KMS-11 (cell line): Measurements from ENCODE around the gene SLC22A3.

Experiments
- H2AFZ ChIP-seq: fragments of 200-600 bp; sonication (generic); 2 replicates; pipeline ENCODE4 v1.6.1; 2016; ENCODE audit warnings: antibody characterized with exemption, mixed run types, low read depth
- H3K27ac ChIP-seq: fragments of 200-600 bp; sonication (generic); 2 replicates; pipeline ENCODE4 v1.6.1; 2016; ENCODE audit warnings: mild to moderate bottlenecking, mixed run types
- H3K27me3 ChIP-seq: fragments of 200-600 bp; sonication (generic); 2 replicates; pipeline ENCODE4 v1.6.1; 2017; ENCODE audit warnings: mild to moderate bottlenecking, low read depth, mixed run types, moderate library complexity; ENCODE audit not compliant: insufficient read depth
- H3K36me3 ChIP-seq: fragments of 200-600 bp; sonication (generic); 2 replicates; pipeline ENCODE4 v1.6.1; 2017; ENCODE audit warnings: mild to moderate bottlenecking, mixed run types; ENCODE audit not compliant: insufficient read depth
- H3K4me1 ChIP-seq: fragments of 200-600 bp; sonication (generic); 2 replicates; pipeline ENCODE4 v1.6.1; 2016; ENCODE audit warnings: mild to moderate bottlenecking, low read depth, mixed run types; ENCODE audit not compliant: poor library complexity, severe bottlenecking
- H3K4me2 ChIP-seq: fragments of 200-600 bp; sonication (generic); 2 replicates; pipeline ENCODE4 v1.7.0; 2016; ENCODE audit warnings: mild to moderate bottlenecking, mixed run types
- H3K4me3 ChIP-seq: fragments of 200-600 bp; sonication (generic); IDR thresholded peaks from 2 replicates; pipeline ENCODE4 v1.6.1; 2017; ENCODE audit warnings: low read depth, low read length, mixed read lengths; ENCODE audit not compliant: insufficient read depth
- H3K79me2 ChIP-seq: fragments of 200-600 bp; sonication (generic); 2 replicates; pipeline ENCODE4 v1.6.1; 2016; ENCODE audit warnings: low read depth, mixed run types; ENCODE audit not compliant: insufficient read depth
- H3K9ac ChIP-seq: fragments of 200-600 bp; sonication (generic); 2 replicates; pipeline ENCODE4 v1.6.1; 2016; ENCODE audit warnings: mild to moderate bottlenecking, mixed run types
- H4K20me1 ChIP-seq: fragments of 200-600 bp; sonication (generic); 2 replicates; pipeline ENCODE4 v1.6.1; 2016; ENCODE audit warnings: mild to moderate bottlenecking, mixed run types; ENCODE audit not compliant: insufficient read depth
- CTCF ChIP-seq: fragments of 200-600 bp; sonication (generic); conservative IDR thresholded peaks from 2 replicates; pipeline ENCODE4 v1.6.1; 2017; ENCODE audit warnings: low read depth, mild to moderate bottlenecking, antibody characterized with exemption, low read length, moderate library complexity, mixed read lengths

The SLC22A3 gene

GRCh38 chr6:160349020-160349441 lies 853 bp downstream of the SLC22A3 start:
- H3K4me2 ChIP-seq, result no peak overlapping the region
- H3K27ac ChIP-seq, result no peak overlapping the region
- no peaks in the 10 kb centered on the region for H4K20me1 ChIP-seq
- no peak overlapping the region for H3K9ac ChIP-seq
- H3K79me2 ChIP-seq, result no peaks in the 10 kb centered on the region
- H3K27me3 ChIP-seq, result no peaks in the 10 kb centered on the region
- H3K4me1 ChIP-seq, result no peaks in the 10 kb centered on the region
- H2AFZ ChIP-seq, result no peak overlapping the region
- H3K36me3 ChIP-seq, result no peaks in the 10 kb centered on the region
- TF ChIP-seq CTCF, result no peak
- H3K4me3 ChIP-seq, result no peak overlapping the region

GRCh38 chr6:160349814-160350350 lies 1.7 kb downstream of the SLC22A3 start:
- H3K4me2 ChIP-seq, result no peak overlapping the region
- H3K9ac ChIP-seq, result no peak overlapping the region
- H3K79me2 ChIP-seq, result no peaks in the 10 kb centered on the region
- H4K20me1 ChIP-seq, result no peaks in the 10 kb centered on the region
- H3K27me3 ChIP-seq, result no peaks in the 10 kb centered on the region
- TF ChIP-seq CTCF, result no peak
- no peak overlapping the region for H2AFZ ChIP-seq
- H3K4me1 ChIP-seq, result no peaks in the 10 kb centered on the region
- no peaks in the 10 kb centered on the region for H3K36me3 ChIP-seq
- H3K27ac ChIP-seq, result no peak overlapping the region
- H3K4me3 ChIP-seq, result no peak overlapping the region

GRCh38 chr6:160353950-160354496 lies 5.8 kb downstream of the SLC22A3 start:
- TF ChIP-seq CTCF, result no peak
- Histone ChIP-seq H3K79me2 (no peaks in the 10 kb centered on the region), H3K9ac (no peak overlapping the region), H3K27me3 (no peaks in the 10 kb centered on the region), H3K27ac (no peak overlapping the region), H2AFZ (no peak overlapping the region), H3K4me1 (no peaks in the 10 kb centered on the region), H3K36me3 (no peaks in the 10 kb centered on the region), H3K4me2 (no peak overlapping the region), H4K20me1 (no peaks in the 10 kb centered on the region), H3K4me3 (no peak overlapping the region)

GRCh38 chr6:160355001-160355400 lies 6.8 kb downstream of the SLC22A3 start:
- TF ChIP-seq CTCF, result no peak
- Histone ChIP-seq H3K9ac (no peak overlapping the region), H3K4me3 (no peak overlapping the region), H3K27me3 (no peaks in the 10 kb centered on the region), H3K36me3 (no peaks in the 10 kb centered on the region), H2AFZ (no peak overlapping the region), H3K27ac (no peak overlapping the region), H4K20me1 (no peaks in the 10 kb centered on the region), H3K4me2 (no peak overlapping the region), H3K79me2 (no peaks in the 10 kb centered on the region), H3K4me1 (no peaks in the 10 kb centered on the region)
